Measurements from ENCODE around the gene OAT.

The OAT gene

GRCh38 chr10:124461642-124462347 is 43.1 kb upstream of the OAT start, which contains the start of gene LHPP:
TSS of gene LHPP (plus strand) at chr10:124461823. CDS start at chr10:124461863, 40 bp downstream.
- POLR2A ChIA-PET, result interaction anchor here (1.0 kb wide), 1 partner anchor 13 kb away, joined by 3 read pairs; no protein-coding TSS in a partner anchor
- Histone ChIP-seq H3K27ac (ENCODE audit: insufficient read depth in 1 of 2, low read depth in 1 of 2, low read length in 2 of 2, poor library complexity in 1 of 2, severe bottlenecking in 2 of 2) (peak within 1 kb of the TSS in 1 of 2 experiments; percentile 64), H3K36me3 (ENCODE audit: control insufficient read depth in 4 of 4, insufficient read depth in 4 of 4, low read length in 3 of 4) (no peaks in the 10 kb centered on the region), H3K4me3 (ENCODE audit: control insufficient read depth in 1 of 7, extremely low read depth in 1 of 7, insufficient read depth in 4 of 7, low read depth in 2 of 7, low read length in 6 of 7) (peak within 1 kb of the TSS; percentile 70 to 91 (median 81)), H3K4me1 (ENCODE audit: control extremely low read depth in 1 of 4, control insufficient read depth in 4 of 4, insufficient read depth in 4 of 4, low read length in 3 of 4) (peaks cover 0 to 23% (median 14%) of the 10 kb centered on the region in 4 experiments), H3K27me3 (replicated peaks in 2 of 5; ENCODE audit: control insufficient read depth in 4 of 5, insufficient read depth in 5 of 5, low read length in 4 of 5) (peaks cover 0 to 17% (median 8%) of the 10 kb centered on the region in 5 experiments), H3K9me3 (ENCODE audit: control extremely low read depth in 1 of 5, control insufficient read depth in 4 of 5, insufficient read depth in 2 of 5, low read depth in 1 of 5, low read length in 4 of 5) (no peaks in the 10 kb centered on the region)
- DNase-seq, result peak; percentile 77 to 89 (median 83)
- WGBS (ENCODE audit: insufficient coverage), result under 1% methylated on average over 62 of the region's 81 CpGs
- CTCF ChIA-PET, result interaction anchor here (0.9 kb wide), 1 partner anchor 58 kb away, joined by 3 read pairs; no protein-coding TSS in a partner anchor

GRCh38 chr10:124460144-124460543 is 41.4 kb upstream of the OAT start:
- peaks cover 0 to 33% (median 11%) of the 10 kb centered on the region in 5 experiments for H3K27me3 ChIP-seq (replicated peaks in 2 of 5; ENCODE audit: control insufficient read depth in 4 of 5, insufficient read depth in 5 of 5, low read length in 4 of 5)
- ChIA-PET POLR2A (no interaction called here), CTCF (interaction anchor here (0.6 to 2.0 kb wide), 3 partner anchors 8 to 32 kb away, joined by 4 to 6 read pairs (median 6); partner anchors contain the start of gene NKX1-2)
- no peaks in the 10 kb centered on the region for H3K9me3 ChIP-seq (ENCODE audit: control extremely low read depth in 1 of 5, control insufficient read depth in 4 of 5, insufficient read depth in 2 of 5, low read depth in 1 of 5, low read length in 4 of 5)
- peaks cover 0 to 16% (median 8%) of the 10 kb centered on the region in 4 experiments for H3K4me1 ChIP-seq (ENCODE audit: control extremely low read depth in 1 of 4, control insufficient read depth in 4 of 4, insufficient read depth in 4 of 4, low read length in 3 of 4)
- 90% methylated on average over 3 of the region's 5 CpGs for WGBS (ENCODE audit: insufficient coverage)
- H3K27ac ChIP-seq (ENCODE audit: insufficient read depth in 1 of 2, low read depth in 1 of 2, low read length in 2 of 2, poor library complexity in 1 of 2, severe bottlenecking in 2 of 2), result no peak overlapping the region
- no peaks in the 10 kb centered on the region for H3K36me3 ChIP-seq (ENCODE audit: control insufficient read depth in 4 of 4, insufficient read depth in 4 of 4, low read length in 3 of 4)
- H3K4me3 ChIP-seq (ENCODE audit: control insufficient read depth in 1 of 7, extremely low read depth in 1 of 7, insufficient read depth in 4 of 7, low read depth in 2 of 7, low read length in 6 of 7), result no peak overlapping the region
- DNase-seq, result no peak

- no peak for DNase-seq
- no peak overlapping the region for H3K4me3 ChIP-seq (ENCODE audit: control insufficient read depth in 1 of 7, extremely low read depth in 1 of 7, insufficient read depth in 4 of 7, low read depth in 2 of 7, low read length in 6 of 7)
- ChIA-PET CTCF (interaction anchor here (2.0 kb wide), 1 partner anchor 10 kb away, joined by 6 read pairs; the partner anchor contains the start of gene NKX1-2), POLR2A (no interaction called here)
- WGBS (ENCODE audit: insufficient coverage), result 100% methylated on average over 1 of the region's 1 CpG
- H3K27me3 ChIP-seq (replicated peaks in 2 of 5; ENCODE audit: control insufficient read depth in 4 of 5, insufficient read depth in 5 of 5, low read length in 4 of 5), result peaks cover 0 to 41% (median 13%) of the 10 kb centered on the region in 5 experiments
- H3K36me3 ChIP-seq (ENCODE audit: control insufficient read depth in 4 of 4, insufficient read depth in 4 of 4, low read length in 3 of 4), result no peaks in the 10 kb centered on the region
- peaks cover 0 to 8% (median 4%) of the 10 kb centered on the region in 4 experiments for H3K4me1 ChIP-seq (ENCODE audit: control extremely low read depth in 1 of 4, control insufficient read depth in 4 of 4, insufficient read depth in 4 of 4, low read length in 3 of 4)
- no peaks in the 10 kb centered on the region for H3K9me3 ChIP-seq (ENCODE audit: control extremely low read depth in 1 of 5, control insufficient read depth in 4 of 5, insufficient read depth in 2 of 5, low read depth in 1 of 5, low read length in 4 of 5)
- no peak overlapping the region for H3K27ac ChIP-seq (ENCODE audit: insufficient read depth in 1 of 2, low read depth in 1 of 2, low read length in 2 of 2, poor library complexity in 1 of 2, severe bottlenecking in 2 of 2)
These were observed 40.7 kb upstream of the OAT start for GRCh38 chr10:124459395-124459794.

DNA sequence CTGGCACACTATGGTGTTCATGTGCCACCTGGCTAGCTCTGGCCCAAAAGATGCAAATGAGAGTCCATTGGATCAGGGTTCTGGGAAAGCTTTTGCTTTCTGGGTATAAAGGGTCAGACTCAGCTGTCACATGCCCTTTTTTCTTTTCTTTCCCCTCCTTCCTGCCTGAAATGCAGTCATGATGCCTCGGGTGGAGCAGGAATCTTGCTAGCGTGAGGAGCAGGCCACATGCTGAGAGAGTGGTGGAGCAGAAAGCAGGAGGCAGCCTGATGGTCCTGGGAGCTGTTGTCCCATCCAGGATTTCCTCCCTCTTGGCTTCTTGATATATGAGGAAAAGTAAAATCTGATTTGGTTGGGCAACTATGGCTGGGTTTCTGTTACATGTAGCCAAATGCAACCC is 40.2 kb upstream of the OAT start:
- ChIA-PET POLR2A (no interaction called here), CTCF (interaction anchor here (2.0 kb wide), 1 partner anchor 9 kb away, joined by 6 read pairs; the partner anchor contains the start of gene NKX1-2)
- Histone ChIP-seq H3K27ac (ENCODE audit: insufficient read depth in 1 of 2, low read depth in 1 of 2, low read length in 2 of 2, poor library complexity in 1 of 2, severe bottlenecking in 2 of 2) (no peak overlapping the region), H3K4me1 (ENCODE audit: control extremely low read depth in 1 of 4, control insufficient read depth in 4 of 4, insufficient read depth in 4 of 4, low read length in 3 of 4) (peaks cover 0 to 8% (median 4%) of the 10 kb centered on the region in 4 experiments), H3K4me3 (ENCODE audit: control insufficient read depth in 1 of 7, extremely low read depth in 1 of 7, insufficient read depth in 4 of 7, low read depth in 2 of 7, low read length in 6 of 7) (no peak overlapping the region), H3K9me3 (ENCODE audit: control extremely low read depth in 1 of 5, control insufficient read depth in 4 of 5, insufficient read depth in 2 of 5, low read depth in 1 of 5, low read length in 4 of 5) (no peaks in the 10 kb centered on the region), H3K36me3 (ENCODE audit: control insufficient read depth in 4 of 4, insufficient read depth in 4 of 4, low read length in 3 of 4) (no peaks in the 10 kb centered on the region), H3K27me3 (replicated peaks in 2 of 5; ENCODE audit: control insufficient read depth in 4 of 5, insufficient read depth in 5 of 5, low read length in 4 of 5) (peaks cover 0 to 46% (median 15%) of the 10 kb centered on the region in 5 experiments)
- DNase-seq, result no peak
- WGBS (ENCODE audit: insufficient coverage), result 90% methylated on average over 2 of the region's 2 CpGs

- H3K4me3 ChIP-seq (ENCODE audit: control insufficient read depth in 1 of 7, extremely low read depth in 1 of 7, insufficient read depth in 4 of 7, low read depth in 2 of 7, low read length in 6 of 7), result no peak overlapping the region
- peaks cover 0 to 8% (median 4%) of the 10 kb centered on the region in 4 experiments for H3K4me1 ChIP-seq (ENCODE audit: control extremely low read depth in 1 of 4, control insufficient read depth in 4 of 4, insufficient read depth in 4 of 4, low read length in 3 of 4)
- POLR2A ChIA-PET, result no interaction called here
- no peak for DNase-seq
- peaks cover 0 to 50% (median 19%) of the 10 kb centered on the region in 5 experiments for H3K27me3 ChIP-seq (replicated peaks in 2 of 5; ENCODE audit: control insufficient read depth in 4 of 5, insufficient read depth in 5 of 5, low read length in 4 of 5)
- no peaks in the 10 kb centered on the region for H3K36me3 ChIP-seq (ENCODE audit: control insufficient read depth in 4 of 4, insufficient read depth in 4 of 4, low read length in 3 of 4)
- H3K9me3 ChIP-seq (ENCODE audit: control extremely low read depth in 1 of 5, control insufficient read depth in 4 of 5, insufficient read depth in 2 of 5, low read depth in 1 of 5, low read length in 4 of 5), result no peaks in the 10 kb centered on the region
- 93% methylated on average over 4 of the region's 4 CpGs for WGBS (ENCODE audit: insufficient coverage)
- H3K27ac ChIP-seq (ENCODE audit: insufficient read depth in 1 of 2, low read depth in 1 of 2, low read length in 2 of 2, poor library complexity in 1 of 2, severe bottlenecking in 2 of 2), result no peak overlapping the region
- CTCF ChIA-PET, result no interaction called here
These were observed 39.8 kb upstream of the OAT start for GRCh38 chr10:124458473-124458872.

DNA sequence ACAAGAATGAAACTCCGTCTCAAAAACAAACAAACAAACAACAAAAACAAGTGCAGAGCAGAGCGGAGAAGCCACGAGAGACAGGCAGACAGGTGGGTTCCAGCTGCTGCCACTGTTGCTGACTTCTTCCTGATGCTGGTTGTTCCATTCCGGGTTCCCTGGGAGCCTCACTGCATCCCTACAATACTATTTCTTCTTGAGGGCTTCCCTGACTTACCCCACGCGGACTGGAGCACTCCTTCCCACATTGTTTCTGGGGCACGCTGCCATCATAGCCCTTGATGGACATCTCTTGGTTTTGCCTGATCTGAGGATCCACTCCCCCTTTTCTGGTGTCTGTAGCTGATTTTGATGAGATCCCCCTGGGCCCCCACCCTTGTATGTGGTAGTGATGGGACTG is 36.7 kb upstream of the OAT start:
- H3K36me3 ChIP-seq (ENCODE audit: control insufficient read depth in 4 of 4, insufficient read depth in 4 of 4, low read length in 3 of 4), result no peaks in the 10 kb centered on the region
- ChIA-PET CTCF (no interaction called here), POLR2A (interaction anchor here (0.6 kb wide), 1 partner anchor 192 kb away, joined by 3 read pairs; no protein-coding TSS in a partner anchor)
- no peak overlapping the region for H3K4me3 ChIP-seq (ENCODE audit: control insufficient read depth in 1 of 7, extremely low read depth in 1 of 7, insufficient read depth in 4 of 7, low read depth in 2 of 7, low read length in 6 of 7)
- peaks cover 0 to under 1% (median 0%) of the 10 kb centered on the region in 4 experiments for H3K4me1 ChIP-seq (ENCODE audit: control extremely low read depth in 1 of 4, control insufficient read depth in 4 of 4, insufficient read depth in 4 of 4, low read length in 3 of 4)
- no peak overlapping the region for H3K27ac ChIP-seq (ENCODE audit: insufficient read depth in 1 of 2, low read depth in 1 of 2, low read length in 2 of 2, poor library complexity in 1 of 2, severe bottlenecking in 2 of 2)
- no peak for DNase-seq
- H3K9me3 ChIP-seq (ENCODE audit: control extremely low read depth in 1 of 5, control insufficient read depth in 4 of 5, insufficient read depth in 2 of 5, low read depth in 1 of 5, low read length in 4 of 5), result no peaks in the 10 kb centered on the region
- 82% methylated on average over 7 of the region's 7 CpGs for WGBS (ENCODE audit: insufficient coverage)
- H3K27me3 ChIP-seq (replicated peaks in 2 of 5; ENCODE audit: control insufficient read depth in 4 of 5, insufficient read depth in 5 of 5, low read length in 4 of 5), result peaks cover 6 to 80% (median 37%) of the 10 kb centered on the region in 5 experiments

Measured in common myeloid progenitor, CD34-positive (primary cell).